Lung (tissue), 12 donors: ENCODE results near the gene SUPT4H1. TPM values are rescaled to one million over a fixed set of nuclear protein-coding genes. Genes with fewer than 3 reads are reported as not detected.

Source experiments
- ATAC-seq: fragments of 200-7000 bp; cut with Tn5 transposase; one replicate; pipeline ENCODE4 v1.9.1; 2020; ENCODE audit warnings: moderate number of reproducible peaks; ENCODE audit not compliant: insufficient read depth, low FRiP score
- DNase-seq, 3 donors: peaks; one replicate each; pipeline ENCODE4 v3.0.0-alpha.2; 2013 to 2017
- H3K27ac ChIP-seq, 2 donors: one replicate each; pipeline ENCODE4 v1.5.1; 2013; ENCODE audit warnings: mild to moderate bottlenecking in 2 of 2, moderate library complexity in 2 of 2, control low read depth in 1 of 2, inconsistent platforms in 1 of 2, low read depth in 1 of 2, low read length in 1 of 2
- H3K27me3 ChIP-seq, 3 donors: one replicate each; pipeline ENCODE4 v1.5.1; 2013; ENCODE audit warnings: low read length in 2 of 3; ENCODE audit not compliant: control insufficient read depth in 3 of 3, insufficient read depth in 3 of 3
- H3K36me3 ChIP-seq, 4 donors: one replicate each; pipeline ENCODE4 v1.5.1; 2013; ENCODE audit warnings: low read length in 4 of 4, mild to moderate bottlenecking in 1 of 4, moderate library complexity in 1 of 4; ENCODE audit not compliant: control insufficient read depth in 4 of 4, insufficient read depth in 4 of 4
- H3K4me1 ChIP-seq, 5 donors: one replicate each; pipeline ENCODE4 v1.5.1; 2013; ENCODE audit warnings: low read length in 5 of 5, mild to moderate bottlenecking in 2 of 5, moderate library complexity in 1 of 5; ENCODE audit not compliant: control insufficient read depth in 5 of 5, insufficient read depth in 5 of 5
- H3K4me3 ChIP-seq: one replicate; pipeline ENCODE4 v1.5.1; 2013; ENCODE audit warnings: mild to moderate bottlenecking, control low read depth, moderate library complexity
- H3K9ac ChIP-seq, 2 donors: one replicate each; pipeline ENCODE4 v1.5.1; 2013; ENCODE audit warnings: low read length in 2 of 2, control low read depth in 1 of 2; ENCODE audit not compliant: insufficient read depth in 1 of 2
- H3K9me3 ChIP-seq, 4 donors: one replicate each; pipeline ENCODE4 v1.5.1; 2013; ENCODE audit warnings: low read length in 3 of 4, mild to moderate bottlenecking in 1 of 4, moderate library complexity in 1 of 4; ENCODE audit not compliant: control insufficient read depth in 4 of 4, insufficient read depth in 3 of 4
- WGBS, 2 donors: extraction: QIAGEN DNeasy Blood & Tissue Kit; methylation state at CpG; one replicate each; pipeline ENCODE4 v1.1.7; 2013; 5-methylcytosine and 5-hydroxymethylcytosine counted together
- polyA plus RNA-seq, 2 donors: library from polyadenylated mRNA; stranded (reverse); fragments of 200-250 nt; gene quantifications; one replicate each; pipeline ENCODE4 v1.2.1, GENCODE V29; 2013
- total RNA-seq, 2 donors: library from RNA; depleted of rRNA in 1 of 2; stranded (reverse); fragments of >200 nt in 1 of 2; gene quantifications; one replicate each; pipeline ENCODE4 v1.2.1, GENCODE V29; 2014 to 2021
- TF ChIP-seq, protein P1 (sequence below): IDR thresholded peaks from 2 replicates; pipeline ENCODE4 v1.5.1; 2012; ENCODE audit warnings: mild to moderate bottlenecking; ENCODE audit errors: control extremely low read depth, extremely low read depth
- donor health status: control.
- donor health status: control.
- donor health status: Bipolar disorder and iron deficiency.
- donor health status: healthy.
- donor health status: DM: yes; HTN: yes; CAD: no.

Gene SUPT4H1
- total and polyA plus RNA-seq, 4 donors, result 54.6 to 97.5 (median 67.4) TPM

- no peaks in the 10 kb centered on the region for H3K4me1 ChIP-seq
- TF ChIP-seq, protein P1, sequence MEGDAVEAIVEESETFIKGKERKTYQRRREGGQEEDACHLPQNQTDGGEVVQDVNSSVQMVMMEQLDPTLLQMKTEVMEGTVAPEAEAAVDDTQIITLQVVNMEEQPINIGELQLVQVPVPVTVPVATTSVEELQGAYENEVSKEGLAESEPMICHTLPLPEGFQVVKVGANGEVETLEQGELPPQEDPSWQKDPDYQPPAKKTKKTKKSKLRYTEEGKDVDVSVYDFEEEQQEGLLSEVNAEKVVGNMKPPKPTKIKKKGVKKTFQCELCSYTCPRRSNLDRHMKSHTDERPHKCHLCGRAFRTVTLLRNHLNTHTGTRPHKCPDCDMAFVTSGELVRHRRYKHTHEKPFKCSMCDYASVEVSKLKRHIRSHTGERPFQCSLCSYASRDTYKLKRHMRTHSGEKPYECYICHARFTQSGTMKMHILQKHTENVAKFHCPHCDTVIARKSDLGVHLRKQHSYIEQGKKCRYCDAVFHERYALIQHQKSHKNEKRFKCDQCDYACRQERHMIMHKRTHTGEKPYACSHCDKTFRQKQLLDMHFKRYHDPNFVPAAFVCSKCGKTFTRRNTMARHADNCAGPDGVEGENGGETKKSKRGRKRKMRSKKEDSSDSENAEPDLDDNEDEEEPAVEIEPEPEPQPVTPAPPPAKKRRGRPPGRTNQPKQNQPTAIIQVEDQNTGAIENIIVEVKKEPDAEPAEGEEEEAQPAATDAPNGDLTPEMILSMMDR, result no peak
- no peaks in the 10 kb centered on the region for H3K27me3 ChIP-seq
- no peak overlapping the region for H3K27ac ChIP-seq
- H3K9me3 ChIP-seq, result no peaks in the 10 kb centered on the region
- H3K36me3 ChIP-seq, result peaks cover 0 to 14% (median 0%) of the 10 kb centered on the region in 4 donors
- H3K9ac ChIP-seq, result no peak overlapping the region
- ATAC-seq, result no peak
- WGBS, 2 donors, result 89 to 95% methylated on average over 22 to 23 of the region's 23 CpGs
- no peak for DNase-seq
- H3K4me3 ChIP-seq, result no peak overlapping the region
Measured at GRCh38 chr17:58310511-58311428, 41.2 kb downstream of the SUPT4H1 start.

GRCh38 chr17:58309918-58310259 is 42.1 kb downstream of the SUPT4H1 start:
- Histone ChIP-seq H3K4me3 (no peak overlapping the region), H3K27ac (no peak overlapping the region), H3K27me3 (no peaks in the 10 kb centered on the region), H3K36me3 (peaks cover 0 to 11% (median 0%) of the 10 kb centered on the region in 4 donors), H3K9me3 (no peaks in the 10 kb centered on the region), H3K4me1 (no peaks in the 10 kb centered on the region), H3K9ac (no peak overlapping the region)
- TF ChIP-seq, protein P1, result no peak
- DNase-seq (no peak), ATAC-seq (no peak)
- 47 to 67% methylated on average over 5 of the region's 5 CpGs for WGBS, 2 donors

DNA sequence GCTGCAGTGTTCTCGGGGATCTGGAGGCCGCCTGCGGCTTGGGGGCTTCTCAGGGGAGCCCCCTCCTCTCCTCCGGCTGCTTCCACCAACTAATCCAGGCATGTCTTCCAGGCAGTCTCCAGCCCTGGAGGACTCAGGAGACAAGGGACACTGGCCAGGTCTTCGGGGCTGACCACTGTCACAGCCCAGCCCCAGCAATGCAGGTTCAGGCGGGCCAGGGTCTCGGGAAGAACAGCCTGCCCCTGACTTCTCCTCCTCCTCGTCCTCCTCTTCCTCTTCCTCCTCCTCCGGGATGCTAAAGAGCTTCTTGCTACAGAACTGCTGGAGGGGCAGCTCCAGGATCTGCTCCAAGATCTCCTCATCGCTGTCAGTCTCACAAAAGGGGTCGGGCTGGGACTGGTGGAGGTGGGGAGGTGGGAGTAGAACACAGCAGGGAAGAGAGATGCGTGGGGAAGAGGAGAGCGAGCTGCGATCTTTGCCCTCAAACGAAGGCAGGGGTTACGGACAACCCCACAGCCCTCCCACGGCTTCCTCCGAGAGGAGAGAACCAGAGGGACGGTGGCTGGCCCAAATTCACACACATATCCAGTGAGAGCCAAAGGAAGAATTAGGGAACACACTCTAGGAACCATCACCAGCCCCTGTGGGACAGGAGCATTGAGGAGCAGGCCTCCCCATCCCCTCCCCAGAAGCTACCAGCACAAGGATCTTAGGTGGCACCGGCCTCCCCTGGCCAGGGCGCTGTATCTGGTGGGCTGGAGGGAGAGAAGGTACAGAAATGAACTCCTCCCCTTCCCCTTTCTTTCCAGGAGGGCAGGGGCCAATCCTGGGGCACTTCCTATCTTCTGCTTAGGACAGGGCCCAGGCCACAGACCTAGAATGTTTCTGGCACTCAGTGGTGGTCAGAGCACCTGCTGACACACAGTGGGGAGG is 42.8 kb downstream of the SUPT4H1 start:
- no peaks in the 10 kb centered on the region for H3K4me1 ChIP-seq
- H3K27me3 ChIP-seq, result no peaks in the 10 kb centered on the region
- H3K4me3 ChIP-seq, result no peak overlapping the region
- no peak overlapping the region for H3K27ac ChIP-seq
- no peak overlapping the region for H3K9ac ChIP-seq
- DNase-seq (no peak), ATAC-seq (no peak)
- TF ChIP-seq, protein P1, result no peak
- H3K36me3 ChIP-seq, result peaks cover 0 to 11% (median 0%) of the 10 kb centered on the region in 4 donors
- no peaks in the 10 kb centered on the region for H3K9me3 ChIP-seq
- 73 to 81% methylated on average over 21 of the region's 21 CpGs for WGBS, 2 donors
